HFF-Myc (cell line): ENCODE data around the gene ACBD6.

ENCODE experiments used
- DNase-seq: peaks from one replicate; pipeline ENCODE4 v3.0.0-alpha.2; 2011; ENCODE audit warnings: low read depth; ENCODE audit errors: extremely low read depth
- H3K4me3 ChIP-seq: replicated peaks from 2 replicates; pipeline ENCODE4 v1.5.1; 2011; ENCODE audit warnings: low read depth, mild to moderate bottlenecking, control low read depth, low read length
- CTCF ChIP-seq: IDR thresholded peaks from 2 replicates; pipeline ENCODE4 v1.5.1; 2012; ENCODE audit warnings: mild to moderate bottlenecking, low read depth, low read length, control low read depth; ENCODE audit errors: missing control alignments

The ACBD6 gene

GRCh38 chr1:180363246-180363995 lies 139.0 kb downstream of the ACBD6 start:
- no peak for DNase-seq
- H3K4me3 ChIP-seq, result no peak overlapping the region
- TF ChIP-seq CTCF, result no peak

- TF ChIP-seq CTCF, result no peak
- H3K4me3 ChIP-seq, result no peak overlapping the region
- DNase-seq, result peak; percentile 5
Measured at GRCh38 chr1:180360333-180361075, 141.9 kb downstream of the ACBD6 start.

GRCh38 chr1:180358649-180359048 lies 143.7 kb downstream of the ACBD6 start:
- no peak overlapping the region for H3K4me3 ChIP-seq
- no peak for TF ChIP-seq CTCF
- no peak for DNase-seq

DNA sequence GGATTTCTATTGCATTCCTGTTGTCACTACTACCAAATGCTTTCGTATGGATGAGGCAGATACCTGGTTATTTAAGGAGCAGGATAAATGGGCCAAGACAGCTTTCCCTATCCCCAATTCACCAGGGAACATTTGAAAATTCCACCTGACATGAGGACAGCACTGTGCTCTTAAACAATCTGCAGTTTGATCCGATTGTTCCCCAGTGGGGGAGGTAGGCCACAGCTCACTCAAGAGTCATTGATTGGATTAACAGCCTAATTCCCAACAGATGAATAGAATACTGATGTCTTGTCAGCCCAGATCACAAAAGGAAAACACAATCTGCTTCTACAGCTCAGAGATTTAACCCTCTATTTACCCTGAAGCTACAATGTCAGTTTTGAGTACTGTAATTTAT lies 148.4 kb downstream of the ACBD6 start:
- no peak overlapping the region for H3K4me3 ChIP-seq
- no peak for TF ChIP-seq CTCF
- no peak for DNase-seq

GRCh38 chr1:180352588-180352987 lies 149.8 kb downstream of the ACBD6 start:
- no peak for DNase-seq
- no peak for TF ChIP-seq CTCF
- no peak overlapping the region for H3K4me3 ChIP-seq

- no peak for TF ChIP-seq CTCF
- no peak overlapping the region for H3K4me3 ChIP-seq
- DNase-seq, result no peak
Measured at GRCh38 chr1:180352021-180352420, 150.4 kb downstream of the ACBD6 start.
